GM12878 (cell line): ENCODE measurements around the gene CYSTM1. TPM values are rescaled to one million over a fixed set of nuclear protein-coding genes. Genes with fewer than 3 reads are reported as not detected.

Experiments used
- ATAC-seq: fragments of 200-7000 bp; cut with Tn5 transposase; 3 replicates; pipeline ENCODE4 v1.9.1; 2020; ENCODE audit warnings: mild to moderate bottlenecking, moderate library complexity
- BruUV-seq: library from RNA; stranded (reverse); fragments of 400-500 nt; replicated peaks from 2 replicates; lab custom pipeline; 2021; lab: Mats Ljungman, UMichigan
- CTCF ChIA-PET: fragments of 300-600 bp; sonication (Branson Sonifier 250); formaldehyde crosslinking; extraction: SDS; loops from one replicate; lab custom pipeline; 2021; ENCODE audit warnings: inconsistent platforms; lab: Yijun Ruan, JAX
- POLR2A ChIA-PET: fragments of 350-600 bp; formaldehyde crosslinking; extraction: SDS; loops from one replicate; lab custom pipeline; 2021; ENCODE audit warnings: inconsistent platforms; lab: Charles Lee
- RAD21 ChIA-PET: fragments of 300-600 bp; sonication (Branson Sonifier 250); formaldehyde crosslinking; loops from one replicate; lab custom pipeline; 2023; ENCODE audit warnings: antibody characterized with exemption; ENCODE audit not compliant: unreplicated experiment; lab: Charles Lee
- SMC1A ChIA-PET: fragments of 300-600 bp; sonication (Branson Sonifier 250); formaldehyde crosslinking; loops from one replicate; lab custom pipeline; 2023; ENCODE audit not compliant: unreplicated experiment, uncharacterized antibody; lab: Charles Lee
- DNase-seq: peaks from one replicate; pipeline ENCODE4 v3.0.0-alpha.2; 2011; ENCODE audit warnings: low read depth, low spot score
- FAIRE-seq: peaks from 3 replicates; lab custom pipeline; 2011; peaks lifted over from hg19 to GRCh38; lab: Jason Lieb, UNC
- H2AFZ ChIP-seq: 2 replicates; pipeline ENCODE4 v1.6.0; 2011; ENCODE audit warnings: low read depth, low read length, control low read depth; ENCODE audit not compliant: control insufficient read depth
- H3K27ac ChIP-seq: 2 replicates; pipeline ENCODE4 v1.5.1; 2011; ENCODE audit warnings: control low read depth; ENCODE audit not compliant: control insufficient read depth, insufficient read depth
- H3K27me3 ChIP-seq, 2 experiments: replicated peaks in 1 of 2; 2 replicates each; pipeline versions ENCODE4 v1.6.0 to v1.6.1; 2011; ENCODE audit warnings: low read length in 1 of 2; ENCODE audit not compliant: control insufficient read depth in 2 of 2, insufficient read depth in 2 of 2
- H3K36me3 ChIP-seq, 2 experiments: 2 replicates each; pipeline ENCODE4 v1.5.1; 2011; ENCODE audit warnings: low read length in 1 of 2; ENCODE audit not compliant: control insufficient read depth in 2 of 2, insufficient read depth in 2 of 2
- H3K4me1 ChIP-seq: 2 replicates; pipeline ENCODE4 v1.6.1; 2011; ENCODE audit warnings: mild to moderate bottlenecking, low read length, moderate library complexity, mixed read lengths; ENCODE audit not compliant: control insufficient read depth, insufficient read depth
- H3K4me2 ChIP-seq: 2 replicates; pipeline ENCODE4 v1.6.0; 2011; ENCODE audit warnings: control low read depth; ENCODE audit not compliant: control insufficient read depth, insufficient read depth
- H3K4me3 ChIP-seq: fragments of 200-600 bp; sonication (generic); 2 replicates; pipeline ENCODE4 v1.5.1; 2016
- H3K79me2 ChIP-seq: 2 replicates; pipeline ENCODE4 v1.6.0; 2011; ENCODE audit warnings: low read length; ENCODE audit not compliant: control insufficient read depth, insufficient read depth
- H3K9ac ChIP-seq: 2 replicates; pipeline ENCODE4 v1.8.0; 2011; ENCODE audit warnings: low read length, control low read depth, mixed read lengths; ENCODE audit not compliant: control insufficient read depth, insufficient read depth
- H3K9me3 ChIP-seq: replicated peaks from 3 replicates; pipeline ENCODE4 v1.5.1; 2011; ENCODE audit warnings: mild to moderate bottlenecking, low read length; ENCODE audit not compliant: control insufficient read depth, insufficient read depth
- H4K20me1 ChIP-seq: 2 replicates; pipeline ENCODE4 v1.6.0; 2011; ENCODE audit not compliant: control insufficient read depth, insufficient read depth
- GABPA ChIP-seq: IDR thresholded peaks from 2 replicates; pipeline ENCODE4 v1.6.1; 2014; ENCODE audit warnings: antibody characterized with exemption, low read depth, mild to moderate bottlenecking, inconsistent platforms
- JUND ChIP-seq: IDR thresholded peaks from 2 replicates; pipeline ENCODE4 v1.6.1; 2012; ENCODE audit warnings: low read depth, mild to moderate bottlenecking, low read length, improper control_type of control experiment, moderate library complexity
- NFYB ChIP-seq: IDR thresholded peaks from 2 replicates; pipeline ENCODE4 v1.6.1; 2011; ENCODE audit warnings: low read depth, mild to moderate bottlenecking, low read length, improper control_type of control experiment, moderate library complexity; ENCODE audit not compliant: insufficient read depth
- NRF1 ChIP-seq: conservative IDR thresholded peaks from 2 replicates; pipeline ENCODE4 v1.6.1; 2011; ENCODE audit warnings: mild to moderate bottlenecking, low read depth, low read length, improper control_type of control experiment
- SUPT20H ChIP-seq: IDR thresholded peaks from 2 replicates; pipeline ENCODE4 v1.6.1; 2011; ENCODE audit warnings: low read depth, mild to moderate bottlenecking, low read length, moderate library complexity, borderline replicate concordance; ENCODE audit not compliant: control insufficient read depth
- WGBS: methylation state at CpG from one replicate; pipeline ENCODE4 v1.1.6; 2016; ENCODE audit warnings: low lambda C conversion rate; ENCODE audit not compliant: insufficient replicate concordance, insufficient coverage; ENCODE audit errors: missing lambda C conversion rate; 5-methylcytosine and 5-hydroxymethylcytosine counted together
- in situ Hi-C: fragments of 300-500 bp; cut with MboI; formaldehyde crosslinking; loops from 9 replicates; pipeline ENCODE4 v1.14.3; 2018; ENCODE audit warnings: mixed read lengths
- intact Hi-C: fragments of 100-400 bp; cut with micrococcal nuclease; formaldehyde crosslinking; loops from one replicate; pipeline ENCODE4 v1.14.2; 2022; ENCODE audit not compliant: unreplicated experiment
- polyA plus RNA-seq, 11 experiments: library from polyadenylated mRNA; depleted of rRNA in 4 of 11; unstranded in 6 of 11; stranded (reverse) in 5 of 11; fragments of >200 nt; fragmentation: Nextera tagmentation in 4 of 11; fragmentation: Illumina TruSeq in 1 of 11; extraction: Ambion mirVana in 4 of 11; extraction: Trizol in 1 of 11; gene quantifications; 1 replicate in 1 of 11; 2 replicates in 10 of 11; pipeline versions ENCODE4 v1.2.1 to v1.2.3, GENCODE V29; 2011 to 2016; ENCODE audit warnings: inconsistent platforms in 2 of 11, missing spikeins in 2 of 11, low read depth in 1 of 11
- total RNA-seq, 4 experiments: library from RNA; depleted of rRNA in 3 of 4; stranded (reverse); fragments of >200 nt in 3 of 4; fragmentation: Illumina TruSeq in 1 of 4; extraction: Trizol in 1 of 4; gene quantifications; 2 replicates each; pipeline versions ENCODE4 v1.2.1 to v1.2.3, GENCODE V29; 2013 to 2021
- TF ChIP-seq, protein P1 (sequence below): fragments of 450-650 bp; IDR thresholded peaks from 2 replicates; pipeline ENCODE4 v1.6.1; 2016; ENCODE audit warnings: mild to moderate bottlenecking

Gene CYSTM1
- total and polyA plus RNA-seq, 10 of the 15 experiments (the other 5 are each of a cell fraction or from before 2014, with no cell fraction given): 52.7 to 261 (median 98.7) TPM

DNA sequence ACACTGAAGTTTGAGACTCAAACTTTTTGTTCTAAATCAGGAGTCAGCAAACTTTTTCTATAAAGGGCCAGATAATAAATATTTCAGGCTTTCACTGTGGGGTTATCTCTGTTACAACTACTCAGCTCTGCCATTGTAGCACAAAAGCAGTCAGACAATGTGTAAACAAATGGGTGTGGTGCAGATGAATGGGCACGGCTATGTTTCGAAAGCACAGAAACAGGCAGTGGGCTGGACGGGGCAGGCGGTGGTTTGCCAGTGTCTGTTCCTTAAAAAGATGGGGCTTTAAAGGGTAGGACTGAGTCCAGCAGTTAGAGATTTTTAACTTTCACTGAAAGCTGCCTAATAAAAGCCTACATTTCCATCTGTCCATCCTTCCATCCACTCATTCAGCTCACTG lies 79.0 kb downstream of the CYSTM1 start:
- ChIA-PET POLR2A (no interaction called here), CTCF (interaction anchor here (1.1 to 7.9 kb wide), 2 partner anchors 12 to 112 kb away, joined by 3 to 62 read pairs; no protein-coding TSS in a partner anchor)
- DNase-seq: no peak
- intact Hi-C loops (loop anchor here (10.0 kb wide), 1 partner anchor 281 kb away; no protein-coding TSS in a partner anchor), in situ Hi-C loops (no loop called here)
- BruUV-seq: no TSS peak
- Histone ChIP-seq H3K9ac (no peak overlapping the region), H3K36me3 (peaks cover 0 to 7% of the 10 kb centered on the region in 2 experiments), H2AFZ (no peak overlapping the region), H3K79me2 (no peaks in the 10 kb centered on the region; the same call in 1 of the 2 replicates)
- no peak for FAIRE-seq
- ATAC-seq: no peak
- TF ChIP-seq NFYB (no peak), SUPT20H (no peak), JUND (no peak), GABPA (no peak), NRF1 (no peak)
- TF ChIP-seq, protein P1, sequence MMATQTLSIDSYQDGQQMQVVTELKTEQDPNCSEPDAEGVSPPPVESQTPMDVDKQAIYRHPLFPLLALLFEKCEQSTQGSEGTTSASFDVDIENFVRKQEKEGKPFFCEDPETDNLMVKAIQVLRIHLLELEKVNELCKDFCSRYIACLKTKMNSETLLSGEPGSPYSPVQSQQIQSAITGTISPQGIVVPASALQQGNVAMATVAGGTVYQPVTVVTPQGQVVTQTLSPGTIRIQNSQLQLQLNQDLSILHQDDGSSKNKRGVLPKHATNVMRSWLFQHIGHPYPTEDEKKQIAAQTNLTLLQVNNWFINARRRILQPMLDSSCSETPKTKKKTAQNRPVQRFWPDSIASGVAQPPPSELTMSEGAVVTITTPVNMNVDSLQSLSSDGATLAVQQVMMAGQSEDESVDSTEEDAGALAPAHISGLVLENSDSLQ: no peak
- TF ChIP-seq, all 136 proteins: peak for 0
- no peaks in the 10 kb centered on the region for H3K27me3 ChIP-seq
- RAD21 ChIA-PET: interaction anchor here (1.1 kb wide), 1 partner anchor 10 kb away, joined by 3 read pairs; no protein-coding TSS in a partner anchor
- H3K4me2 ChIP-seq: no peak overlapping the region
- peaks cover 8% of the 10 kb centered on the region for H3K4me1 ChIP-seq
- no peak overlapping the region for H3K27ac ChIP-seq
- no peak overlapping the region for H3K4me3 ChIP-seq
- whole genome bisulfite sequencing: 79% methylated on average over 4 of the region's 4 CpGs
- H4K20me1 ChIP-seq: no peaks in the 10 kb centered on the region; the same call in 1 of the 2 replicates
- H3K9me3 ChIP-seq: no peaks in the 10 kb centered on the region
- SMC1A ChIA-PET: interaction anchor here (0.6 to 14.6 kb wide), 4 partner anchors 8 to 98 kb away, joined by 3 to 345 read pairs (median 4); partner anchors contain the start of gene HBEGF
